HG03159 (cell line): ENCODE measurements around the gene BNIP5.

Experiments used
- ATAC-seq: cut with Tn5 transposase; IDR thresholded peaks from one replicate; pipeline ENCODE4 v1.9.1; 2021; ENCODE audit warnings: mild to moderate bottlenecking, moderate library complexity; ENCODE audit not compliant: unreplicated experiment

The BNIP5 gene

DNA sequence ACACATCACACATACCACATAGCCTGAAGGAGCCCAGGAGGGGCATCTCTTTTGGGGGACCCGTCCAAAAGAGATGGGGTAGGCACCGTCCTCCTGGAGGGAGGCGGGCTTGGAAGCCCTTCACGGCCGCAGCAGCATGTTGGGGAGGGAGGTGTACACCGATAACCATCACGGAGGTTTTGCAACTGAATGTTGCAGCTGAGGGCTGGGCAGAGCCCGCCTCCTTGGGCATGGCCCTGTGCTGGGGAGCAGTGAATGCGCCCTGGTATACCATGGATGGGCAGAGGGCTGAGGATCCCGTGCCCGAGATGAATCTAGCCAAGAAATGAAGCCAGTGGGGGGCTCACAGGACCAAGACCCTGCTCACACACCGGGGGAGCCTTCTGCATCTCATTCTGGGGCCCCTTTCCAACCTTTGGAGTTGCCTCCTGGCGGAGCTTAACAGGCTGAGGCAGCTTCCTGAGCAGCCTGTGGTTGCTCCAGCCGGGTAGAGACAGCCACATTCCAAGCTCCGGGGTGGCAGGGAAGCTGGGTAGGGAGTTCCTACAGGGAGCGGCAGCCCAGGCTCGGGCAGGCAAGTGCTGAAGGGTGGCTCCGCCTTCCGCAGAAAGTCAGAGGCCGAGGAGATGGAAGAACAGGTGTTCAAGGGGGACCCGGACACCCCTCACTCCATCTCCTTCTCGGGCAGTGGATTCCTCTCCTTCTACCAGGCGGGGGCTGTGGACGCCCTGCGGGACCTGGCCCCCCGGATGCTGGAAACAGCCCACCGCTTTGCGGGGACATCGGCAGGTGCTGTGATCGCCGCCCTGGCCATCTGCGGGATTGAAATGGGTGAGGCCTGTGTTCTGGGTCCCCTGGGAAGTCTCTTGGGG, 66.6 kb downstream of the BNIP5 start, which contains the start of gene PNPLA1:
PNPLA1 (plus strand) TSS at position 227 of the 872 bp plus-strand sequence; CDS start at position 627, 400 bp downstream.
- ATAC-seq, result no peak

DNA sequence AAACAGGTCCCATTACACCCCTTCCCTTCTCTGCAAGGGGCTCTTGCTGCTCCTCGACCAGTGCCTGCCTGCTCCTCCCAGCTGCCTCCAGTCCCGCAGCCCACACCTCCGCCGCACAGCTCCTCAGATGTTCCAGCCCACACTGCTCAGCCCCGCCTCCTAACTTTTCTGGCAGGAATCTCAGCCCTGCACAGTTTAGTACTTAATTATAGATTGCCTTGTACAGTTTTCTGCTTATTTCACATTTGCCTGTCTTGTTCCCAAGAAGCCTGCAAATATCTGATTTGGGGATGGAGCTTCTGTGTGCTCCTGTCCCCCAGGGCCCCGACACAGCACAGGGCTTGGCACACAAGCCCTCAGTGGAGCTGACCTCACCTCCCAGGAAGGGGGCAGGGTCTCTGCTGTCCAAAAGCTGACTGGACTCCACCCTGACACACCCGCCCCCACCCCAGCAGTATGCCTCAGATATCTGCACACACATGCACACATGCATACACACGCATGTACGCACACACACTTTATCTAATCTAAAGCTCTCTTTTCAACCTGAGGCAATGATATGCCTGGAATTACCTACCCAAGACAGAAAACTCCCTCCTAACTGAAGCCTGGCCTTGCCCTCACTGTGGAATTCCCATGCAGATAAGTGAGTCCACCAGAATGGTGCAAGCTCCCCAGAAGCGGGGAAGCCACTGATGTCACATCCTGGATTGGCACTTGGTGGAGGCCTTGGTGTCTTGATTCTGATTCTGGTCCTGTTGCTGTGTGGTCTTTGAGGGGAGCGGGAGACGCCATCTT, 68.0 kb downstream of the BNIP5 start:
- ATAC-seq, result no peak

DNA sequence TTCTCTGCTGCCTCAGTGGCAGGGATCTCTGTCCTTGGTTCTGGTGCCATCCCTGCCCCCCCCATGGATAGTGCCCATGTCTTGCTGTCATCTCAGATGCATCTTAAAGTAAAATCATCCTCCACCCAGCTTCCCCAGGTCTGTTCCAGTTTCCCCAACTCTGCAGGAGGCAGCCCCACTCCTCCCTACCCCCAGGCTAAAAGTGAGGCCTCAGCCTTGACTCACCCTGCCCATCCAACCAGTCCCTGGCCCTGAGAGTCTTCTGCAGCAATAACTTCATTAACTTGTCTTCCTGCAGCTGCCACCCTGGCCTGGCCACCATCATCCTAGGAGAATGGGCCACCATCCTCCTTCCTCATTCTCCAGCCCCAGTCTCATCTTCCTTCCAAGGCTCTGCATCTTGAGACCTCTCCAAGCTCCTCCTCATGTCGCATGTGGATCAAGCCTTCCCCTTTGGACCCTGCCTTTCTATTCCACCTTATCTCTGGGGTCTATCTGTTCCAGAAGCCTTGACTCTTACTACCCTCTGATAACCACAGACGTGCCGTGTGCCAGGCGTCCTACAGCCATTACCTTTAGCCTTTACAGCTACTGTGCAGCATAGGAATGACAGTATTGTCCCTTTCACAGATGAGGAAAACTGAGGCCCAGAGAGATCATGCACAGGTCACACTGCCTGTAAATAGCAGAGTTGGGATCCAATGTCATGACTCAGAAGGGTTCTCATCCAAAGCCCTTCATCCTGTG, 68.8 kb downstream of the BNIP5 start:
- ATAC-seq, result no peak

GRCh38 chr6:36266913-36267644, 69.6 kb downstream of the BNIP5 start:
- no peak for ATAC-seq
